Tibial nerve (tissue), 4 donors: ENCODE data around the gene ARHGEF28. TPM values are rescaled to one million over a fixed set of nuclear protein-coding genes. Genes with fewer than 3 reads are reported as not detected.
A peak's percentile ranks its signal among the peaks of the same experiment; 100 is the strongest.

Experiments used
- DNase-seq, 2 donors: peaks; one replicate each; pipeline ENCODE4 v3.0.0-alpha.2; 2019; ENCODE audit warnings: low spot score in 2 of 2
- H3K27ac ChIP-seq, 4 donors: fragments of 200-600 bp; sonication (generic) in 3 of 4; one replicate each; pipeline ENCODE4 v1.5.1; 2017 to 2019; ENCODE audit warnings: mild to moderate bottlenecking in 1 of 4
- H3K27me3 ChIP-seq, 2 donors: fragments of 200-600 bp; sonication (generic) in 1 of 2; one replicate each; pipeline versions ENCODE4 v1.5.1 to v1.6.0; 2017 to 2019
- H3K36me3 ChIP-seq, 3 donors: fragments of 200-600 bp; sonication (generic); one replicate each; pipeline ENCODE4 v1.5.1; 2018 to 2019
- H3K4me1 ChIP-seq, 4 donors: fragments of 200-600 bp; sonication (generic) in 3 of 4; one replicate each; pipeline ENCODE4 v1.5.1; 2017 to 2019
- H3K4me3 ChIP-seq, 4 donors: fragments of 200-600 bp; sonication (generic) in 3 of 4; one replicate each; pipeline ENCODE4 v1.5.1; 2017 to 2019; ENCODE audit warnings: mild to moderate bottlenecking in 1 of 4, moderate library complexity in 1 of 4
- H3K9me3 ChIP-seq, 4 donors: fragments of 200-600 bp; sonication (generic) in 3 of 4; one replicate each; pipeline ENCODE4 v1.5.1; 2017 to 2019
- EP300 ChIP-seq, 2 donors: sonication (generic); formaldehyde crosslinking; IDR thresholded peaks; one replicate each; pipeline ENCODE4 v1.6.1; 2017; ENCODE audit warnings: antibody characterized with exemption in 2 of 2, mild to moderate bottlenecking in 1 of 2
- POLR2A ChIP-seq, 2 donors: fragments of 450-650 bp; IDR thresholded peaks; one replicate each; pipeline ENCODE4 v1.6.1; 2017; ENCODE audit warnings: antibody characterized with exemption in 2 of 2, mild to moderate bottlenecking in 2 of 2, moderate library complexity in 2 of 2
- WGBS, 2 donors: methylation state at CpG; one replicate each; pipeline ENCODE4 v1.1.5; 2018; 5-methylcytosine and 5-hydroxymethylcytosine counted together
- total RNA-seq, 4 donors: library from RNA; depleted of rRNA; stranded (reverse); fragments of >200 nt; gene quantifications; one replicate each; pipeline ENCODE4 v1.1.0, GENCODE V29; 2016
- TF ChIP-seq, protein P1 (sequence below), 5 experiments: fragments of 200-600 bp in 3 of 5; fragments of 450-650 bp in 2 of 5; sonication (generic) in 3 of 5; IDR thresholded peaks; one replicate each; pipeline ENCODE4 v1.5.1; 2016 to 2019; ENCODE audit warnings: antibody characterized with exemption in 5 of 5, mild to moderate bottlenecking in 3 of 5, moderate library complexity in 2 of 5

ARHGEF28 gene
- total RNA-seq, 4 donors from 2014 or later: 66.0 to 83.9 (median 72.5) TPM

DNA sequence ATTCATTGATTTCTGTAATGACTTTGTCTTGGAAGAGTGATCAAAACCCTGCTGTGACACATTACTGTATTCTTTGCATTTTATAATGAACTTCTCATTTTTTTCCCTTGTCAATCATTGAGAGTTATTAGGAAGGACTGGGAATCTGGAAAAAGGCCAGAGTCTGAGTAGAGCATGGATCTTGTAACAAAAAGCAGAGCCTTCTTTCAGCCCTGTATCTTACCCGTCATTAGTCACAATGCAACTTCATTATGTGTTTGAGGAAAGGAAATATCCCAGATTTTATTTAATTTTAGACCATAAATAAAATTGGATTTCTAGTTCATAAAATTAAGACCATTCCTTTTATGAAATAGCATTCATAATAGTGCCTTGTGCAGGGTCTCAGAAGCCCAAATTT is 131.4 kb downstream of the ARHGEF28 start:
- H3K9me3 ChIP-seq: no peaks in the 10 kb centered on the region
- WGBS, 2 donors: 44 to 60% methylated on average over 1 of the region's 1 CpG
- DNase-seq: no peak
- peaks cover 0 to 26% (median 3%) of the 10 kb centered on the region in 4 donors for H3K4me1 ChIP-seq
- no peaks in the 10 kb centered on the region for H3K27me3 ChIP-seq
- TF ChIP-seq, protein P1, sequence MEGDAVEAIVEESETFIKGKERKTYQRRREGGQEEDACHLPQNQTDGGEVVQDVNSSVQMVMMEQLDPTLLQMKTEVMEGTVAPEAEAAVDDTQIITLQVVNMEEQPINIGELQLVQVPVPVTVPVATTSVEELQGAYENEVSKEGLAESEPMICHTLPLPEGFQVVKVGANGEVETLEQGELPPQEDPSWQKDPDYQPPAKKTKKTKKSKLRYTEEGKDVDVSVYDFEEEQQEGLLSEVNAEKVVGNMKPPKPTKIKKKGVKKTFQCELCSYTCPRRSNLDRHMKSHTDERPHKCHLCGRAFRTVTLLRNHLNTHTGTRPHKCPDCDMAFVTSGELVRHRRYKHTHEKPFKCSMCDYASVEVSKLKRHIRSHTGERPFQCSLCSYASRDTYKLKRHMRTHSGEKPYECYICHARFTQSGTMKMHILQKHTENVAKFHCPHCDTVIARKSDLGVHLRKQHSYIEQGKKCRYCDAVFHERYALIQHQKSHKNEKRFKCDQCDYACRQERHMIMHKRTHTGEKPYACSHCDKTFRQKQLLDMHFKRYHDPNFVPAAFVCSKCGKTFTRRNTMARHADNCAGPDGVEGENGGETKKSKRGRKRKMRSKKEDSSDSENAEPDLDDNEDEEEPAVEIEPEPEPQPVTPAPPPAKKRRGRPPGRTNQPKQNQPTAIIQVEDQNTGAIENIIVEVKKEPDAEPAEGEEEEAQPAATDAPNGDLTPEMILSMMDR (IDR thresholded peaks at IDR 0.05): no peak
- TF ChIP-seq POLR2A (IDR thresholded peaks at IDR 0.05): no peak
- no peak for TF ChIP-seq EP300 (IDR thresholded peaks at IDR 0.05)
- peaks cover 0 to 16% (median 0%) of the 10 kb centered on the region in 3 donors for H3K36me3 ChIP-seq
- no peak overlapping the region for H3K27ac ChIP-seq
- no peak overlapping the region for H3K4me3 ChIP-seq

DNA sequence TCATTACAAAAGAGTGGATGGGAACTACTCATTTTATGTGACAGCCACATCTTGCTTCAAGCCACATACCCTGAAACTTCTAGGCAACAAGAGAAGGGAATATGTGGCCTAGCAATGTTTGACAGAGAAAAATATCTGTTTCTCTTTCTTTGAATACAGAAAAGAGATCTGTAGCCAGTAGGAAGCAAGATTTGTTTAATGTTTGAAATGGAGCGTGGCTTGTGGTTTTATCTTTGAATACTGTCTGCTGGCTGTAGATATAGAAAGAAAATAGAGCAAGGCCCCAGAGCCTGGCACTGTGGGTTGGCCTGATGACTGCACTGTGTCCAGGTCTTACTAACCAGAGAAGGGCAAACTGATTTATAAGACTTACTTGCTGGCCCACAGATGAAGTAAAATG is 133.8 kb downstream of the ARHGEF28 start:
- TF ChIP-seq, protein P1 (IDR thresholded peaks at IDR 0.05): no peak
- TF ChIP-seq EP300 (IDR thresholded peaks at IDR 0.05) (no peak), POLR2A (IDR thresholded peaks at IDR 0.05) (no peak)
- 19 to 50% methylated on average over 1 of the region's 1 CpG for WGBS, 2 donors
- H3K9me3 ChIP-seq: no peaks in the 10 kb centered on the region
- H3K27ac ChIP-seq: peak overlapping the region in 2 of 4 donors; percentile 62 to 72
- H3K27me3 ChIP-seq: no peaks in the 10 kb centered on the region
- H3K4me1 ChIP-seq: peaks cover 0 to 26% (median 3%) of the 10 kb centered on the region in 4 donors
- no peaks in the 10 kb centered on the region for H3K36me3 ChIP-seq
- no peak overlapping the region for H3K4me3 ChIP-seq
- no peak for DNase-seq

DNA sequence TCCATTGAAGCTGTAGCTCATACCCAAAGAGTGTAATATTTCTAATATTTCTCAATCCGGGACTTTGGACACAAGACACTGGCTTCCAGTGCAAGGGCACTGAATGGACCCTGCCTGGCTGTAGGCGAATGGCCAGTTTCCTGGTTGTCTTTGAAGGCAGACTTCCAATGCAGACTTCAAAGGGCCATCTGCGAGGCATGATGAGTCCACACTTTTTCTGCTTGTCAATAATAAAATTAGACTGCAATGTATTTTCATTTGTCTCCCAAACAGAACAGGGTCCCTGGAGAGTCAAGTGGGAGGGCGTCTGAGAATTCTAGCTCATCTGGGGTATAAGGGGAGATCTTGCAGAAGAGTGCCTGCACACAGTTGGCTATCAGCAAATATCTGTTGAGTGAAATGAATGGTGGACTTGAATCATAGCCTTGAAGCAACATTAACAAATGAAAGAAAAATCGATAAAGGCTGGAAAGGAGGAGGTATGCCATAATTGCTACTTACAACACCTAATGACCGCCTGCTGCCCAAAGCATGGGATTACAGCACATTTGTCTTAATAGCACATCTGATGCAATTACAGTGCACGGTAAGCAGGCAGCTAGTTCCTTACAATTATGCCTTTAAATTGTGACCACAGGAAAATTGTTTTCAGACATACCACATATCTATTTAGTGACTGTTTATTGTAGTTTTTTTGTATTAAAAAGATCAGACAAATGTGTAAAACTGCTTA is 137.5 kb downstream of the ARHGEF28 start:
- TF ChIP-seq EP300 (IDR thresholded peaks at IDR 0.05) (no peak), POLR2A (IDR thresholded peaks at IDR 0.05) (no peak)
- TF ChIP-seq, protein P1 (IDR thresholded peaks at IDR 0.05): no peak

DNA sequence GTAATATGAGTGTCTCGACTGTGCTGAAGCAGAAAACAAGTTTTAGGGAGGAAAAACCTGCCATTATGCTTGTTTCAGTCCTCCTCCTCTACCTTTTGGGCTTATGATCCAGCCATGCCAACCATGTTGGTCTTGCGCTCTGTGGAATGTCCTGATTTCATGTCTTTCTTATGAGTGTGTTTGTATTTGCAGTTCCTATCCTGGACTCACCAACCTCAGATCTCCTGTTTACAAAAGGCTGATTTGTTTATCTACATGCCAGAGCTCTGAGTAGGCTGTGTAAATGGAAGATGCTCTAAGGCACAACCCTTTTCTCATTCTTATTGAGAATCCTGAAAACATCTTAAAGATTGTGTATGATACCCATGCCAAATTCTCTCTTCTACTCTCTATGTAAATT is 138.6 kb downstream of the ARHGEF28 start:
- 93 to 94% methylated on average over 2 of the region's 2 CpGs for WGBS, 2 donors
- Histone ChIP-seq H3K27ac (no peak overlapping the region), H3K9me3 (peaks cover 0 to 10% (median 0%) of the 10 kb centered on the region in 4 donors), H3K36me3 (peaks cover 0 to 21% (median 0%) of the 10 kb centered on the region in 3 donors), H3K4me1 (peaks cover 0 to 14% (median 3%) of the 10 kb centered on the region in 4 donors), H3K27me3 (no peaks in the 10 kb centered on the region), H3K4me3 (no peak overlapping the region)
- TF ChIP-seq EP300 (IDR thresholded peaks at IDR 0.05) (no peak), POLR2A (IDR thresholded peaks at IDR 0.05) (no peak)
- TF ChIP-seq, protein P1 (IDR thresholded peaks at IDR 0.05): no peak
- DNase-seq: no peak

More for the DNA sequence above, 137.5 kb downstream of the ARHGEF28 start:
- H3K27ac ChIP-seq: no peak overlapping the region
- no peak overlapping the region for H3K4me3 ChIP-seq
- 91 to 96% methylated on average over 7 of the region's 7 CpGs for WGBS, 2 donors
- no peak for DNase-seq
- no peaks in the 10 kb centered on the region for H3K27me3 ChIP-seq
- H3K9me3 ChIP-seq: peaks cover 0 to 10% (median 0%) of the 10 kb centered on the region in 4 donors
- H3K36me3 ChIP-seq: peaks cover 0 to 17% (median 0%) of the 10 kb centered on the region in 3 donors
- peaks cover 0 to 15% (median 3%) of the 10 kb centered on the region in 4 donors for H3K4me1 ChIP-seq

DNA sequence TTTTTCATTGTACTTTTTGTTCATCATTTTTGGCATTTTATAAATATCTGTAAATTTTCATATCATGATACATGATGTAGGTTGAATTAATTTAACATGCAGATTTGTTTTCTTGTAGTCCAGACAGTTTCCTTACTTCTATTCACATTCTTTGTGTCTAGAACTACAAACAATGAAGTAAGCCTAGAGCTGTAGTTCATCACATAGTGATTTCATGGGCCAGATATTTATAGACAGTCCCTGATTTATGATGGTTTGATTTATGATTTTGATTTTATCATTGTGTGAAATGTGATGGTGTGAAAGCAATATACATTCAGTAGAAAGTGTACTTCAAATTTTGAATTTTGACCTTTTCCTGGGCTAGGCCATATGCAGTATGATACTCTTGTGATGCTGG is 139.0 kb downstream of the ARHGEF28 start:
- peaks cover 0 to 21% (median 0%) of the 10 kb centered on the region in 3 donors for H3K36me3 ChIP-seq
- peaks cover 0 to 10% (median 0%) of the 10 kb centered on the region in 4 donors for H3K9me3 ChIP-seq
- no peak for DNase-seq
- no peak overlapping the region for H3K4me3 ChIP-seq
- peaks cover 0 to 10% (median 1%) of the 10 kb centered on the region in 4 donors for H3K4me1 ChIP-seq
- no peak for TF ChIP-seq POLR2A (IDR thresholded peaks at IDR 0.05)
- TF ChIP-seq, protein P1 (IDR thresholded peaks at IDR 0.05): no peak
- no peak for TF ChIP-seq EP300 (IDR thresholded peaks at IDR 0.05)
- H3K27me3 ChIP-seq: no peaks in the 10 kb centered on the region
- H3K27ac ChIP-seq: no peak overlapping the region
